GM12878 (cell line): ENCODE data around the gene NEGR1. TPM values are rescaled to one million over a fixed set of nuclear protein-coding genes. Genes with fewer than 3 reads are reported as not detected.

Source experiments
- ATAC-seq: fragments of 200-7000 bp; cut with Tn5 transposase; 3 replicates; pipeline ENCODE4 v1.9.1; 2020; ENCODE audit warnings: mild to moderate bottlenecking, moderate library complexity
- BruUV-seq: library from RNA; stranded (reverse); fragments of 400-500 nt; replicated peaks from 2 replicates; lab custom pipeline; 2021; lab: Mats Ljungman, UMichigan
- CTCF ChIA-PET: fragments of 300-600 bp; sonication (Branson Sonifier 250); formaldehyde crosslinking; extraction: SDS; loops from one replicate; lab custom pipeline; 2021; ENCODE audit warnings: inconsistent platforms; lab: Yijun Ruan, JAX
- POLR2A ChIA-PET: fragments of 350-600 bp; formaldehyde crosslinking; extraction: SDS; loops from one replicate; lab custom pipeline; 2021; ENCODE audit warnings: inconsistent platforms; lab: Charles Lee
- RAD21 ChIA-PET: fragments of 300-600 bp; sonication (Branson Sonifier 250); formaldehyde crosslinking; loops from one replicate; lab custom pipeline; 2023; ENCODE audit warnings: antibody characterized with exemption; ENCODE audit not compliant: unreplicated experiment; lab: Charles Lee
- SMC1A ChIA-PET: fragments of 300-600 bp; sonication (Branson Sonifier 250); formaldehyde crosslinking; loops from one replicate; lab custom pipeline; 2023; ENCODE audit not compliant: unreplicated experiment, uncharacterized antibody; lab: Charles Lee
- DNase-seq: peaks from one replicate; pipeline ENCODE4 v3.0.0-alpha.2; 2011; ENCODE audit warnings: low read depth, low spot score
- FAIRE-seq: peaks from 3 replicates; lab custom pipeline; 2011; peaks lifted over from hg19 to GRCh38; lab: Jason Lieb, UNC
- H2AFZ ChIP-seq: 2 replicates; pipeline ENCODE4 v1.6.0; 2011; ENCODE audit warnings: low read depth, low read length, control low read depth; ENCODE audit not compliant: control insufficient read depth
- H3K27ac ChIP-seq: 2 replicates; pipeline ENCODE4 v1.5.1; 2011; ENCODE audit warnings: control low read depth; ENCODE audit not compliant: control insufficient read depth, insufficient read depth
- H3K27me3 ChIP-seq, 2 experiments: replicated peaks in 1 of 2; 2 replicates each; pipeline versions ENCODE4 v1.6.0 to v1.6.1; 2011; ENCODE audit warnings: low read length in 1 of 2; ENCODE audit not compliant: control insufficient read depth in 2 of 2, insufficient read depth in 2 of 2
- H3K36me3 ChIP-seq, 2 experiments: 2 replicates each; pipeline ENCODE4 v1.5.1; 2011; ENCODE audit warnings: low read length in 1 of 2; ENCODE audit not compliant: control insufficient read depth in 2 of 2, insufficient read depth in 2 of 2
- H3K4me1 ChIP-seq: 2 replicates; pipeline ENCODE4 v1.6.1; 2011; ENCODE audit warnings: mild to moderate bottlenecking, low read length, moderate library complexity, mixed read lengths; ENCODE audit not compliant: control insufficient read depth, insufficient read depth
- H3K4me2 ChIP-seq: 2 replicates; pipeline ENCODE4 v1.6.0; 2011; ENCODE audit warnings: control low read depth; ENCODE audit not compliant: control insufficient read depth, insufficient read depth
- H3K4me3 ChIP-seq: fragments of 200-600 bp; sonication (generic); 2 replicates; pipeline ENCODE4 v1.5.1; 2016
- H3K79me2 ChIP-seq: 2 replicates; pipeline ENCODE4 v1.6.0; 2011; ENCODE audit warnings: low read length; ENCODE audit not compliant: control insufficient read depth, insufficient read depth
- H3K9ac ChIP-seq: 2 replicates; pipeline ENCODE4 v1.8.0; 2011; ENCODE audit warnings: low read length, control low read depth, mixed read lengths; ENCODE audit not compliant: control insufficient read depth, insufficient read depth
- H3K9me3 ChIP-seq: replicated peaks from 3 replicates; pipeline ENCODE4 v1.5.1; 2011; ENCODE audit warnings: mild to moderate bottlenecking, low read length; ENCODE audit not compliant: control insufficient read depth, insufficient read depth
- H4K20me1 ChIP-seq: 2 replicates; pipeline ENCODE4 v1.6.0; 2011; ENCODE audit not compliant: control insufficient read depth, insufficient read depth
- BCL3 ChIP-seq: IDR thresholded peaks from 2 replicates; pipeline ENCODE4 v1.6.1; 2011; ENCODE audit warnings: borderline replicate concordance, low read depth, mild to moderate bottlenecking, moderate library complexity, low read length; ENCODE audit not compliant: insufficient read depth, poor library complexity, severe bottlenecking
- CBX5 ChIP-seq: sonication (generic); IDR thresholded peaks from 2 replicates; pipeline ENCODE4 v1.6.1; 2016; ENCODE audit warnings: low read depth, moderate library complexity, mild to moderate bottlenecking, inconsistent platforms
- CEBPZ ChIP-seq: fragments of 150-350 bp; IDR thresholded peaks from 2 replicates; pipeline ENCODE4 v1.6.1; 2016; ENCODE audit warnings: low read depth, low read length
- CTCF ChIP-seq, 3 experiments: IDR thresholded peaks in 2 of 3; conservative IDR thresholded peaks in 1 of 3; 2 replicates each; pipeline ENCODE4 v1.5.1; 2011; ENCODE audit warnings: low read depth in 3 of 3, low read length in 3 of 3, mild to moderate bottlenecking in 3 of 3, control low read depth in 2 of 3, moderate library complexity in 2 of 3, inconsistent platforms in 1 of 3, mixed read lengths in 1 of 3; ENCODE audit not compliant: control insufficient read depth in 2 of 3, insufficient read depth in 1 of 3; ENCODE audit errors: extremely low read depth in 1 of 3
- KLF5 ChIP-seq: fragments of 450-650 bp; IDR thresholded peaks from 2 replicates; pipeline ENCODE4 v1.6.1; 2014; ENCODE audit warnings: mild to moderate bottlenecking; ENCODE audit not compliant: partially characterized antibody
- MXI1 ChIP-seq: fragments of 150-350 bp; IDR thresholded peaks from 2 replicates; pipeline ENCODE4 v1.6.1; 2011; ENCODE audit warnings: low read depth, mild to moderate bottlenecking, inconsistent platforms, low read length, improper control_type of control experiment
- ZBTB4 ChIP-seq: fragments of 450-650 bp; formaldehyde crosslinking; IDR thresholded peaks from 2 replicates; pipeline ENCODE4 v1.4.0; 2022; ENCODE audit warnings: mild to moderate bottlenecking, moderate library complexity
- ZNF217 ChIP-seq: fragments of 450-650 bp; IDR thresholded peaks from 2 replicates; pipeline ENCODE4 v1.6.1; 2017; ENCODE audit warnings: antibody characterized with exemption, mild to moderate bottlenecking
- WGBS: methylation state at CpG from one replicate; pipeline ENCODE4 v1.1.6; 2016; ENCODE audit warnings: low lambda C conversion rate; ENCODE audit not compliant: insufficient replicate concordance, insufficient coverage; ENCODE audit errors: missing lambda C conversion rate; 5-methylcytosine and 5-hydroxymethylcytosine counted together
- in situ Hi-C: fragments of 300-500 bp; cut with MboI; formaldehyde crosslinking; loops from 9 replicates; pipeline ENCODE4 v1.14.3; 2018; ENCODE audit warnings: mixed read lengths
- intact Hi-C: fragments of 100-400 bp; cut with micrococcal nuclease; formaldehyde crosslinking; loops from one replicate; pipeline ENCODE4 v1.14.2; 2022; ENCODE audit not compliant: unreplicated experiment
- polyA plus RNA-seq, 11 experiments: library from polyadenylated mRNA; depleted of rRNA in 4 of 11; unstranded in 6 of 11; stranded (reverse) in 5 of 11; fragments of >200 nt; fragmentation: Nextera tagmentation in 4 of 11; fragmentation: Illumina TruSeq in 1 of 11; extraction: Ambion mirVana in 4 of 11; extraction: Trizol in 1 of 11; gene quantifications; 1 replicate in 1 of 11; 2 replicates in 10 of 11; pipeline versions ENCODE4 v1.2.1 to v1.2.3, GENCODE V29; 2011 to 2016; ENCODE audit warnings: inconsistent platforms in 2 of 11, missing spikeins in 2 of 11, low read depth in 1 of 11
- total RNA-seq, 4 experiments: library from RNA; depleted of rRNA in 3 of 4; stranded (reverse); fragments of >200 nt in 3 of 4; fragmentation: Illumina TruSeq in 1 of 4; extraction: Trizol in 1 of 4; gene quantifications; 2 replicates each; pipeline versions ENCODE4 v1.2.1 to v1.2.3, GENCODE V29; 2013 to 2021

Gene NEGR1
- total and polyA plus RNA-seq, 10 of the 15 experiments (the other 5 are each of a cell fraction or from before 2014, with no cell fraction given) = under 0.01 to 0.03 (median 0.01) TPM; not detected in 7

- Histone ChIP-seq H3K9ac (no peak overlapping the region), H3K4me1 (no peaks in the 10 kb centered on the region), H3K36me3 (no peaks in the 10 kb centered on the region), H3K4me2 (no peak overlapping the region), H3K27ac (no peak overlapping the region), H3K27me3 (no peaks in the 10 kb centered on the region), H3K79me2 (no peaks in the 10 kb centered on the region), H4K20me1 (no peaks in the 10 kb centered on the region), H2AFZ (no peak overlapping the region), H3K4me3 (no peak overlapping the region), H3K9me3 (no peaks in the 10 kb centered on the region)
- TF ChIP-seq KLF5 (no peak), CEBPZ (no peak), ZNF217 (no peak), ZBTB4 (CRISPR knock-in tag) (no peak), CTCF (IDR thresholded peaks at IDR 0.05 in 2 of 3, conservative IDR thresholded peaks at IDR 0.05 in 1 of 3; ENCODE audit: control insufficient read depth in 2 of 3, extremely low read depth in 1 of 3, insufficient read depth in 1 of 3, low read depth in 3 of 3, low read length in 3 of 3) (no peak), MXI1 (no peak), CBX5 (no peak), BCL3 (no peak)
- no peak for DNase-seq
- SMC1A ChIA-PET = interaction anchor here (1.1 to 1.8 kb wide), 2 partner anchors 9 to 13 kb away, joined by 3 to 6 read pairs; no protein-coding TSS in a partner anchor
- FAIRE-seq = no peak
- in situ Hi-C loops = no loop called here
- POLR2A ChIA-PET = no interaction called here
- intact Hi-C loops = no loop called here
- no peak for ATAC-seq
- RAD21 ChIA-PET = no interaction called here
- CTCF ChIA-PET = no interaction called here
- no TSS peak for BruUV-seq
- WGBS = 0% methylated on average over 1 of the region's 1 CpG
Measured at GRCh38 chr1:71621785-71622184, 660.6 kb downstream of the NEGR1 start.
